HCT116 (cell line): ENCODE results near the gene MAP3K4. TPM values are rescaled to one million over a fixed set of nuclear protein-coding genes. Genes with fewer than 3 reads are reported as not detected.

Source experiments
- ATAC-seq: fragments of 200-7000 bp; cut with Tn5 transposase; 2 replicates; pipeline ENCODE4 v1.9.1; 2020; ENCODE audit warnings: mild to moderate bottlenecking, moderate library complexity
- BruUV-seq: library from RNA; stranded (reverse); fragments of 400-500 nt; replicated peaks from 2 replicates; lab custom pipeline; 2021; lab: Mats Ljungman, UMichigan
- CTCF ChIA-PET: fragments of 300-600 bp; sonication (Branson Sonifier 250); formaldehyde crosslinking; loops from one replicate; lab custom pipeline; 2021; ENCODE audit warnings: antibody characterized with exemption; lab: Charles Lee
- POLR2A ChIA-PET: fragments of 300-600, 350-600 bp; sonication (Branson Sonifier 250); formaldehyde crosslinking; loops from one replicate; lab custom pipeline; 2021; ENCODE audit warnings: antibody characterized with exemption; lab: Charles Lee
- RAD21 ChIA-PET, 2 experiments: fragments of 300-600 bp; sonication (Branson Sonifier 250); formaldehyde crosslinking; loops; one replicate each; lab custom pipeline; 2023; ENCODE audit warnings: low total read pairs in 2 of 2; ENCODE audit not compliant: uncharacterized antibody in 2 of 2, unreplicated experiment in 2 of 2, low non-redundant PET in 1 of 2; lab: Charles Lee
- DNase-seq: peaks from one replicate; pipeline ENCODE4 v3.0.0-alpha.2; 2010; ENCODE audit warnings: low read depth, low spot score
- H2AFZ ChIP-seq: fragments of 200-600 bp; shearing (Covaris generic), sonication (generic); 2 replicates; pipeline ENCODE4 v1.6.1; 2017; ENCODE audit warnings: low read depth, mixed run types, mixed read lengths, antibody characterized with exemption, low read length; ENCODE audit not compliant: poor library complexity, severe bottlenecking
- H3K27ac ChIP-seq: 2 replicates; pipeline ENCODE4 v1.5.1; 2012; ENCODE audit warnings: low read depth, low read length
- H3K27me3 ChIP-seq: fragments of 200-600 bp; sonication (generic); 2 replicates; pipeline ENCODE4 v1.6.1; 2016; ENCODE audit warnings: mixed run types, low read length, mixed read lengths; ENCODE audit not compliant: insufficient read depth
- H3K36me3 ChIP-seq, 2 experiments: fragments of 200-500 bp in 1 of 2; fragments of 200-600 bp in 1 of 2; sonication (Bioruptor generic) in 1 of 2; sonication (generic) in 1 of 2; 2 replicates each; pipeline versions ENCODE4 v1.5.1 to v1.6.1; 2014 to 2016; ENCODE audit warnings: low read length in 2 of 2, inconsistent platforms in 1 of 2, mixed read lengths in 1 of 2, mixed run types in 1 of 2; ENCODE audit not compliant: insufficient read depth in 2 of 2, control insufficient read depth in 1 of 2
- H3K4me1 ChIP-seq, 2 experiments: fragments of 200-600 bp in 1 of 2; sonication (generic) in 1 of 2; 2 replicates each; pipeline versions ENCODE4 v1.5.1 to v1.6.1; 2012 to 2017; ENCODE audit warnings: low read length in 2 of 2, inconsistent platforms in 1 of 2, mild to moderate bottlenecking in 1 of 2, mixed read lengths in 1 of 2, mixed run types in 1 of 2, moderate library complexity in 1 of 2; ENCODE audit not compliant: insufficient read depth in 2 of 2, control insufficient read depth in 1 of 2
- H3K4me2 ChIP-seq: fragments of 200-600 bp; sonication (generic); 2 replicates; pipeline ENCODE4 v1.6.1; 2017; ENCODE audit warnings: mixed run types, low read length, mixed read lengths
- H3K4me3 ChIP-seq, 2 experiments: fragments of 200-600 bp in 1 of 2; sonication (generic) in 1 of 2; replicated peaks in 1 of 2; 2 replicates each; pipeline ENCODE4 v1.5.1; 2011 to 2016; ENCODE audit warnings: low read length in 2 of 2, control low read depth in 1 of 2, low read depth in 1 of 2, mild to moderate bottlenecking in 1 of 2, mixed read lengths in 1 of 2, mixed run types in 1 of 2
- H3K79me2 ChIP-seq: fragments of 200-600 bp; sonication (generic); 2 replicates; pipeline ENCODE4 v1.6.1; 2017; ENCODE audit warnings: mild to moderate bottlenecking, mixed run types, low read length, moderate library complexity, mixed read lengths; ENCODE audit not compliant: insufficient read depth
- H3K9ac ChIP-seq: fragments of 200-600 bp; sonication (generic); 2 replicates; pipeline ENCODE4 v1.6.1; 2016; ENCODE audit warnings: low read length, mixed read lengths
- H3K9me2 ChIP-seq: fragments of 200-600 bp; sonication (generic), shearing (Covaris generic); 2 replicates; pipeline ENCODE4 v1.6.1; 2017; ENCODE audit warnings: mixed run types, mild to moderate bottlenecking, moderate library complexity; ENCODE audit not compliant: insufficient read depth
- H3K9me3 ChIP-seq, 2 experiments: fragments of 200-500 bp in 1 of 2; fragments of 200-600 bp in 1 of 2; sonication (Bioruptor generic) in 1 of 2; sonication (generic) in 1 of 2; 2 replicates each; pipeline ENCODE4 v1.6.1; 2014 to 2017; ENCODE audit warnings: low read length in 2 of 2, mixed read lengths in 2 of 2, inconsistent platforms in 1 of 2, low read depth in 1 of 2, mild to moderate bottlenecking in 1 of 2, mixed run types in 1 of 2, moderate library complexity in 1 of 2; ENCODE audit not compliant: control insufficient read depth in 1 of 2, insufficient read depth in 1 of 2
- H4K20me1 ChIP-seq: fragments of 200-600 bp; sonication (generic), shearing (Covaris generic); 2 replicates; pipeline ENCODE4 v1.6.1; 2017; ENCODE audit warnings: mixed run types, mild to moderate bottlenecking, moderate library complexity; ENCODE audit not compliant: insufficient read depth
- EGR1 ChIP-seq: IDR thresholded peaks from 2 replicates; pipeline ENCODE4 v1.6.1; 2012; ENCODE audit warnings: low read depth
- MAX ChIP-seq: IDR thresholded peaks from 2 replicates; pipeline ENCODE4 v1.6.1; 2012
- POLR2A ChIP-seq: IDR thresholded peaks from 2 replicates; pipeline ENCODE4 v1.7.0; 2011; ENCODE audit warnings: borderline replicate concordance; ENCODE audit not compliant: insufficient read depth, insufficient read length; ENCODE audit errors: extremely low read depth
- REST ChIP-seq: IDR thresholded peaks from 2 replicates; pipeline ENCODE4 v1.6.1; 2012; ENCODE audit warnings: low read depth
- SP1 ChIP-seq: IDR thresholded peaks from 2 replicates; pipeline ENCODE4 v1.6.1; 2012; ENCODE audit warnings: low read depth
- YY1 ChIP-seq: IDR thresholded peaks from 2 replicates; pipeline ENCODE4 v1.6.1; 2011; ENCODE audit warnings: low read length, low read depth, moderate library complexity, mild to moderate bottlenecking; ENCODE audit not compliant: insufficient replicate concordance; ENCODE audit errors: extremely low read depth
- intact Hi-C: fragments of 100-400 bp; cut with micrococcal nuclease; formaldehyde crosslinking; loops from 2 replicates; pipeline ENCODE4 v1.10.0; 2022
- total RNA-seq: library from RNA; stranded (reverse); gene quantifications from one replicate; pipeline ENCODE4 v1.2.1, GENCODE V29; 2021; ENCODE audit not compliant: unreplicated experiment

Gene MAP3K4
- total RNA-seq, 1 experiment from 2014 or later, result 46.5 TPM

GRCh38 chr6:160991406-160992060 is at the start of gene MAP3K4 (continued):
- TF ChIP-seq REST, result no peak
- TF ChIP-seq EGR1, result peak; percentile 48
- TF ChIP-seq POLR2A, result no peak
- peak; percentile 95 for TF ChIP-seq YY1

DNA sequence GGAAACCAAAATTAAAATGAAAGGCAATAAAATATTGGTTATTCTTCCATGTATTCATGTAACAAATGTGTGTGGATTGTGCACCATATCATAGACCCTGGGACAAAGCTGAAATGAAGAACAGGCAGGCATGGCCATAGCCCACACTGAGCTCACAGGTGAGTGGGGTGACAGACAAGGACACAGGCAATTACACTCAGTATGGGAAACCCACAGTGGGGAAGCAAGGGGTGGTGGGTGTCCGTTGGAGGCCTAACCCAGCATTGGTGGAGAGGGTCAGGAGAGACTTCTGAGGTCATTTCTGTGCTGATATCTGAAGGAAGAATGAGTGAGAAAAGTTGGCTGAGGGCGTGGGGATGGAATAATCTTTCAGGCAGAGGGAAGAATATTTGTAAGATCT is 47.6 kb upstream of the MAP3K4 start:
- Histone ChIP-seq H4K20me1 (no peaks in the 10 kb centered on the region), H3K27me3 (no peaks in the 10 kb centered on the region), H3K4me2 (no peak overlapping the region), H3K9me2 (no peaks in the 10 kb centered on the region), H3K36me3 (no peaks in the 10 kb centered on the region), H3K4me1 (no peaks in the 10 kb centered on the region), H3K4me3 (no peak overlapping the region), H3K27ac (no peak overlapping the region), H3K9me3 (no peaks in the 10 kb centered on the region), H3K9ac (no peak overlapping the region), H3K79me2 (no peaks in the 10 kb centered on the region), H2AFZ (no peak overlapping the region)
- POLR2A ChIA-PET, result no interaction called here
- CTCF ChIA-PET, result no interaction called here
- no TSS peak for BruUV-seq
- no peak for TF ChIP-seq MAX
- no peak for TF ChIP-seq SP1
- TF ChIP-seq YY1, result no peak
- TF ChIP-seq REST, result no peak
- DNase-seq (no peak), ATAC-seq (no peak)
- RAD21 ChIA-PET, result no interaction called here
- intact Hi-C loops, result no loop called here
